D721Med (cell line): ENCODE results near the gene CDH13.

Source experiments
- DNase-seq: peaks from one replicate; pipeline ENCODE4 v3.0.0; 2011; ENCODE audit warnings: low spot score; ENCODE audit not compliant: insufficient read length
- FAIRE-seq: peaks from 2 replicates; lab custom pipeline; 2011; peaks lifted over from hg19 to GRCh38; lab: Jason Lieb, UNC
- TF ChIP-seq, protein P1 (sequence below): IDR thresholded peaks from 2 replicates; pipeline ENCODE4 v1.5.1; 2012; ENCODE audit warnings: mild to moderate bottlenecking, control low read depth; ENCODE audit not compliant: insufficient read depth; ENCODE audit errors: missing control alignments

Gene CDH13

DNA sequence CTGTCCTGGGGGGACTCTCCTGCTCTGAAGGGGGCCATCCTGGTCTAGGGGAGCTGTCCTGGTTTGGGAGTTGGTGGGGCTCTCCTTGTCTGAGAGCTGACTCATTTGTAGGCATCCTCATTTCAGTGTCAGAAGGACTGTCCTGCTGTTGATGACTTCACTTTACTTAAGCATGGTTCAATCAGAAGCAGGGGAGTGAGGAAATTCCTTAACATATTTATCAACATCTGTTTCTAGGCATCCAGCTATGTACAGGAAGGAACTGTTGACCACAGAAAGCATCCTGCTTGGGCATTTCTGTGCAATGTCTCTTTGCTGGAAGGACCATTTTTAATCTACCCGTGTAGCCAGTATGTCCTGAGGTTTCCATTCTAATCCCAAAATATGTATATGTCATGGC is 678.3 kb downstream of the CDH13 start:
- TF ChIP-seq, protein P1, sequence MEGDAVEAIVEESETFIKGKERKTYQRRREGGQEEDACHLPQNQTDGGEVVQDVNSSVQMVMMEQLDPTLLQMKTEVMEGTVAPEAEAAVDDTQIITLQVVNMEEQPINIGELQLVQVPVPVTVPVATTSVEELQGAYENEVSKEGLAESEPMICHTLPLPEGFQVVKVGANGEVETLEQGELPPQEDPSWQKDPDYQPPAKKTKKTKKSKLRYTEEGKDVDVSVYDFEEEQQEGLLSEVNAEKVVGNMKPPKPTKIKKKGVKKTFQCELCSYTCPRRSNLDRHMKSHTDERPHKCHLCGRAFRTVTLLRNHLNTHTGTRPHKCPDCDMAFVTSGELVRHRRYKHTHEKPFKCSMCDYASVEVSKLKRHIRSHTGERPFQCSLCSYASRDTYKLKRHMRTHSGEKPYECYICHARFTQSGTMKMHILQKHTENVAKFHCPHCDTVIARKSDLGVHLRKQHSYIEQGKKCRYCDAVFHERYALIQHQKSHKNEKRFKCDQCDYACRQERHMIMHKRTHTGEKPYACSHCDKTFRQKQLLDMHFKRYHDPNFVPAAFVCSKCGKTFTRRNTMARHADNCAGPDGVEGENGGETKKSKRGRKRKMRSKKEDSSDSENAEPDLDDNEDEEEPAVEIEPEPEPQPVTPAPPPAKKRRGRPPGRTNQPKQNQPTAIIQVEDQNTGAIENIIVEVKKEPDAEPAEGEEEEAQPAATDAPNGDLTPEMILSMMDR, result no peak
- DNase-seq (no peak), FAIRE-seq (no peak)

DNA sequence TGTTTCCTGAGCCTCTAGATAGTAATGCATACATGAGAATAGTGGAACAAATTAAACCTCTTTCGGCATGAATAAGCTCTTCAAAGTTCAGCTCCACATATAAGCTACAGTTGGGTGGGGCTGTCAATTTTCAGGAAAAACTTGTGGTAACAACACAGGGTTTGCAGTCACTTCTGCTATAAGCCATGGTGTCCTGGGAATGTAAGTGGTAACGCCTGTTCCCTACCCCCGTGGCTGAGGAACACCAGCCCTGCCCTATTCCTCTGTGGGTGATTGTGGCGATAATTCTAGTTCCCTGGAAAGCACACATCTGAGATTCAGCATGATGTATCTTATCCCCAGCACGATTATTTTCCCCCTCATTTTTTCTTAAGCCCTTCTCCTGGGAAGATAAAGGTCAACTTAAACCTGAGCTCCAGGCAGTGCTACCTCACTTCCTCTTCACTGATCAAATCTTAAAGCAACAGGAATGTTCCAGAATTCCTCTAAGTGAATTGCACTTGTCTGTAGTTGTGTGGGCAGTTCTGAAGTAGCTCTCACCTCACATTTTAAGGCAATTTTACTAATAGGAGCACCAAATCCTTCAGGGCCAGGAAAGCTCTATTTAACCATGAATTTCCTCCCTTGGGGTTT is 680.3 kb downstream of the CDH13 start:
- no peak for FAIRE-seq
- no peak for DNase-seq
- TF ChIP-seq, protein P1, result no peak

DNA sequence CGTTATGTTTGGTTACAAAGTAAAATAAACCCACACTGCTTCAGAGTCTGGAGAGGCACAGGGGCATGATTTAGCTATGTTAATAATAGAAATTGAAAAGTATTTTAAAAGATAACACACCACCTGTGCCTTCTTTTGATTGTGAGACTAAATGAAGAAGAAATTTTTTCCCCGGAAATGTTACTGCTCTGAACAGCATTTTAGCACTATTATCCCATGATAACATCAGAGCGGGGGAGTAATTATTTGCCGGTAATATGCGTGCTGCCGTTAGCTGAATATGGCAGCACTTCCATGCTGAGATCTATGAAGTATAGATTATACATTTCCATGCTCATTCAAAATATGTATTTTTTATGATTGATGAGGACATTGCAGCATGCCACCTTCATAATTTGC is 680.8 kb downstream of the CDH13 start:
- DNase-seq (no peak), FAIRE-seq (no peak)
- TF ChIP-seq, protein P1, result no peak

DNA sequence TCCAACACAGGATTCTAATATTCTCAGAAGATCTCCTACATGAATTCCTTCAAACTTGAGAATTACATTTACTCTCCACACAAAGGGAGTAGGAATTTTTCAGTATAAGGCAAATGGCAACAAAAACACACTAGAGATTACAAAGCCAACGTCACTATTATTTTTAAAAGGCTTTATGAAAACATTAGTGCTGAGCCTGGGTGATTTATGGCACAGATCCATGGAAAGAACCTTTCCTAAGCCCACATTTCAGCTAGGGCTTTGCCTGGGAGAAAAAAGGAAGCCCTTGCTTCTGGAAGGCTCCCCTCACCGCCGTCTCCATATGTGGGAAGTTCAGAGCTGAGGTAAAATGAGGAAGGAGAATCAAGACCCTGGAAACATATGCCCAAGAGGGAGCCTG is 681.6 kb downstream of the CDH13 start:
- no peak for DNase-seq
- TF ChIP-seq, protein P1, result no peak
- no peak for FAIRE-seq

DNA sequence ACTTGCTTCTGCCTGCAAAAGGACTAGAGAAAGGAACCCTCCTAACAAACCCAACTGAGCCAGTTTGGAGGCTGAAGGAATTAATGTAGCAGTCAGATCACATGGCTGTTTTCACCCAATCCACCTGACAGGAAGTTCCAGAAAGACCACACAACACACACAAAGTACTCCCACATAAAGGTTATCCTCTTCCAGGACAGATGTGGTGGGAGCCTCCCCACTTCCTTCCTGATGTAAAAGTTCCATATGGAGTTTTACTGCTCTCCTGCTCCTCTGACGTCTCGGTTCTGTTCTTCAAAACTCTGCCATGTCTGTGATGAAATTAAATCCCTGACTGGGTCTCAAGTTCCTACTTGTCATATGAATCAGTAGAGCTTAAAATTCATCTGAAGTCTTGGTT is 684.0 kb downstream of the CDH13 start:
- TF ChIP-seq, protein P1, result no peak
- FAIRE-seq, result no peak
- DNase-seq, result no peak

DNA sequence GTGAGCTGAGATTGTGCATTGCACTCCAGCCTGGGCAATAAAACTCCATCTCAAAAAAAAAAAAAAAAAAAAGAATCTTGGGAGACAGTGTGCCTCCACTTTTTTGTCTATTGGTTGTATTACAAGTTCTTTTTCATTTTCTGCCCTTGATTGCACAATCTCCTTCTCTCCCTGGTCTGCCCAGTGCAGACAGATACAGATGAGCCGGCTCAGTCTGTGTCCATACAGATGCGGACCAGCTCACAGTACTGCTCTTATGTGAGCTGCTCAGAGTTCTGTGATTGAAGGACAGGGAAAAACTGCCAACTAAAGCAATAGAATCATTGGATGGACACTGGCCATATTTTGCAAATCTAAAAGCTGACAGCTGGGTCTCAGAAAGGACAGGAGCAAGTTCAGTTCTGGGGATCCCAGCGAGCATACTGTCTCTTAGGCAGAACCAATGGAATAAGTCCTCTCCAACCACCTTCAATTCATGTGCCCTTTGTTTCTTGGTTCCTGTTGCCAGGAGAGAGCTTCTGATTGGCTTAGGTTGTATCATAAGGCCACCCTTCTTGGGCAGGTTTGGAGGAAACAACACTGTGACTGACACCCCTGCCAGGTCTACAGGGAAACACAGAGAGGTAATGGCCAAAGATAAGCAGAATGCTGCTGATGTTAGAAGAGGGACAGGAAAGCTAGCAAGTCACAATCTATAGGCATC is 685.4 kb downstream of the CDH13 start:
- TF ChIP-seq, protein P1, result no peak
- FAIRE-seq, result no peak
- DNase-seq, result no peak

DNA sequence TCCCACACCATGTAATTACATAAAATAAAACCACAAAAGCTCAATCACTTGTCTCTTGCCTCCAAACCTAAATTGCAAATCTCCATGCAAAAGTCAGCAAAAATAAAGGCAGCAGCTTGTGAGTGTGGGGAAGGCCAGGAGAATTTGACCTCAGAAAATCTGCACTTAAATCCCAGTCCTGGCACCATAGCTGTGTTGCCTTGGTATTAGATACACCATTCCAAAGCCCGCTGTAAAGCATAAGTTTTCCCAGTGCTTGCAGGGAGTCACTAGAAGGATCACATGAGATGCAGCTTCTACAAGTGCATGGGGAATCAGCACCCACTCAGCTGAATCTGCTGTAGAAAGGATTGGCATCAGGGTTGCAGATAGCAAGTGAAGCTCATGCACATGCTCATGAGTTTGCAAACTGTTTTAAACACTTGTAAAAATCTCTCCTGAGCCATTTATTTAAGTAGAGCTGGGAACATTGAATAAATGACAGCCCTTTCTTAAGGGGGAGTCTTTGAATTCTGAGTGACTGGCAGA is 686.0 kb downstream of the CDH13 start:
- TF ChIP-seq, protein P1, result no peak
- DNase-seq (no peak), FAIRE-seq (no peak)
